ENCODE measurements around the gene CDC37.

The CDC37 gene

GRCh38 chr19:10427169-10427568 is 23.8 kb upstream of the CDC37 start:
- Mint-ChIP-seq H3K27me3 (peaks cover 3 to 17% of the 10 kb centered on the region in 2 donors), H3K9me3 (peaks cover 0 to 4% of the 10 kb centered on the region in 2 donors), H3K4me3 (peak overlapping the region in 1 of 2 donors; percentile 46), H3K36me3 (peaks cover 0 to 21% of the 10 kb centered on the region in 2 donors), H3K4me1 (peaks cover 64 to 92% of the 10 kb centered on the region in 2 donors), H3K27ac (peak overlapping the region; percentile 92)
- no peak for DNase-seq
- no peak for ATAC-seq (replicated peaks)

GRCh38 chr19:10424011-10424637 is 20.8 kb upstream of the CDC37 start:
- Mint-ChIP-seq H3K36me3 (peaks cover 0 to 16% of the 10 kb centered on the region in 2 donors), H3K27ac (peak overlapping the region; percentile 96), H3K4me3 (peak overlapping the region; percentile 72 to 83), H3K27me3 (peaks cover 25 to 27% of the 10 kb centered on the region in 2 donors), H3K4me1 (peaks cover 62 to 91% of the 10 kb centered on the region in 2 donors), H3K9me3 (peaks cover 0 to 4% of the 10 kb centered on the region in 2 donors)
- ATAC-seq (replicated peaks) (peak; percentile 12 to 17), DNase-seq (peak; percentile 63)

GRCh38 chr19:10422846-10423245 is 19.5 kb upstream of the CDC37 start:
- Mint-ChIP-seq H3K4me1 (peaks cover 59 to 90% of the 10 kb centered on the region in 2 donors), H3K4me3 (no peak overlapping the region), H3K9me3 (peaks cover 0 to 4% of the 10 kb centered on the region in 2 donors), H3K27ac (peak overlapping the region; percentile 17), H3K36me3 (peaks cover 0 to 10% of the 10 kb centered on the region in 2 donors), H3K27me3 (peaks cover 31 to 38% of the 10 kb centered on the region in 2 donors)
- ATAC-seq (replicated peaks) (no peak), DNase-seq (no peak)

GRCh38 chr19:10422046-10422461 is 18.7 kb upstream of the CDC37 start:
- H3K4me1 Mint-ChIP-seq: peaks cover 55 to 90% of the 10 kb centered on the region in 2 donors
- ATAC-seq (replicated peaks): no peak

GRCh38 chr19:10421240-10422045 is 18.1 kb upstream of the CDC37 start:
- Mint-ChIP-seq H3K4me3 (peak overlapping the region; percentile 79 to 86), H3K9me3 (peaks cover 3% of the 10 kb centered on the region in 2 donors), H3K27ac (peak overlapping the region; percentile 43), H3K4me1 (peaks cover 60 to 92% of the 10 kb centered on the region in 2 donors), H3K27me3 (peaks cover 38 to 40% of the 10 kb centered on the region in 2 donors), H3K36me3 (peaks cover 2 to 8% of the 10 kb centered on the region in 2 donors)
- no peak for ATAC-seq (replicated peaks)
- no peak for DNase-seq

More at GRCh38 chr19:10422046-10422461, 18.7 kb upstream of the CDC37 start:
- peaks cover 0 to 6% of the 10 kb centered on the region in 2 donors for H3K36me3 Mint-ChIP-seq
- H3K27ac Mint-ChIP-seq: no peak overlapping the region
- peak overlapping the region; percentile 79 to 86 for H3K4me3 Mint-ChIP-seq
- H3K9me3 Mint-ChIP-seq: peaks cover 0 to under 1% of the 10 kb centered on the region in 2 donors
- DNase-seq: no peak
- H3K27me3 Mint-ChIP-seq: peaks cover 32 to 40% of the 10 kb centered on the region in 2 donors

GRCh38 chr19:10420444-10421239 is 17.3 kb upstream of the CDC37 start, which contains the start of gene PDE4A:
Gene PDE4A (plus strand): TSS chr19:10420538. CDS start chr19:10420765, 227 bp downstream.
- peak within 1 kb of the TSS; percentile 94 for H3K27ac Mint-ChIP-seq
- H3K9me3 Mint-ChIP-seq: peaks cover 3% of the 10 kb centered on the region in 2 donors
- H3K4me1 Mint-ChIP-seq: peaks cover 65 to 92% of the 10 kb centered on the region in 2 donors
- peaks cover 2 to 9% of the 10 kb centered on the region in 2 donors for H3K36me3 Mint-ChIP-seq
- DNase-seq: peak; percentile 64
- peaks cover 39 to 40% of the 10 kb centered on the region in 2 donors for H3K27me3 Mint-ChIP-seq
- H3K4me3 Mint-ChIP-seq: peak within 1 kb of the TSS; percentile 86 to 91
- ATAC-seq (replicated peaks): peak in 1 of 2 donors; percentile 0

GRCh38 chr19:10419646-10420443 is 16.5 kb upstream of the CDC37 start:
- Mint-ChIP-seq H3K27ac (peak overlapping the region; percentile 94), H3K27me3 (peaks cover 39 to 40% of the 10 kb centered on the region in 2 donors), H3K4me1 (peaks cover 60 to 89% of the 10 kb centered on the region in 2 donors), H3K36me3 (peaks cover 2 to 9% of the 10 kb centered on the region in 2 donors), H3K4me3 (peak overlapping the region; percentile 86 to 91), H3K9me3 (peaks cover 3% of the 10 kb centered on the region in 2 donors)
- ATAC-seq (replicated peaks): peak; percentile 33 to 51
- DNase-seq: peak; percentile 71

GRCh38 chr19:10419200-10419645 is 15.9 kb upstream of the CDC37 start:
- Mint-ChIP-seq H3K4me3 (peak overlapping the region; percentile 86 to 91), H3K27ac (peak overlapping the region; percentile 94), H3K9me3 (peaks cover 3% of the 10 kb centered on the region in 2 donors), H3K4me1 (peaks cover 56 to 83% of the 10 kb centered on the region in 2 donors), H3K27me3 (peaks cover 39 to 40% of the 10 kb centered on the region in 2 donors), H3K36me3 (peaks cover 2 to 9% of the 10 kb centered on the region in 2 donors)
- ATAC-seq (replicated peaks) (no peak), DNase-seq (no peak)

GRCh38 chr19:10418485-10419199 is 15.3 kb upstream of the CDC37 start:
- H3K9me3 Mint-ChIP-seq: peaks cover 3% of the 10 kb centered on the region in 2 donors
- peaks cover 51 to 80% of the 10 kb centered on the region in 2 donors for H3K4me1 Mint-ChIP-seq
- ATAC-seq (replicated peaks) (no peak), DNase-seq (no peak)
- peaks cover 2 to 9% of the 10 kb centered on the region in 2 donors for H3K36me3 Mint-ChIP-seq
- H3K27me3 Mint-ChIP-seq: peaks cover 39 to 40% of the 10 kb centered on the region in 2 donors
- peak overlapping the region; percentile 81 for H3K27ac Mint-ChIP-seq
- H3K4me3 Mint-ChIP-seq: peak overlapping the region; percentile 86 to 91

GRCh38 chr19:10418235-10418484 is 14.8 kb upstream of the CDC37 start:
- ATAC-seq (replicated peaks) (no peak), DNase-seq (no peak)
- H3K27me3 Mint-ChIP-seq: peaks cover 39 to 40% of the 10 kb centered on the region in 2 donors
- H3K36me3 Mint-ChIP-seq: peaks cover 2 to 9% of the 10 kb centered on the region in 2 donors
- peak overlapping the region; percentile 63 for H3K27ac Mint-ChIP-seq
- peaks cover 3% of the 10 kb centered on the region in 2 donors for H3K9me3 Mint-ChIP-seq
- peaks cover 47 to 80% of the 10 kb centered on the region in 2 donors for H3K4me1 Mint-ChIP-seq
- peak overlapping the region; percentile 86 to 91 for H3K4me3 Mint-ChIP-seq

GRCh38 chr19:10417541-10418234 is 14.3 kb upstream of the CDC37 start:
- Mint-ChIP-seq H3K27me3 (peaks cover 39 to 40% of the 10 kb centered on the region in 2 donors), H3K4me3 (peak overlapping the region; percentile 86 to 91), H3K9me3 (peaks cover 3% of the 10 kb centered on the region in 2 donors), H3K36me3 (peaks cover 2 to 9% of the 10 kb centered on the region in 2 donors), H3K27ac (peak overlapping the region; percentile 42), H3K4me1 (peaks cover 47 to 83% of the 10 kb centered on the region in 2 donors)
- DNase-seq (no peak), ATAC-seq (replicated peaks) (no peak)
